ENCODE results near the gene RIN1. TPM values are rescaled to one million over a fixed set of nuclear protein-coding genes. Genes with fewer than 3 reads are reported as not detected.

Gene RIN1
- total RNA-seq, 3 donors from 2014 or later (not counting 1 experiment from before 2014, with no cell fraction given), result 1.3 to 7.9 (median 2.5) TPM

- H3K9me3 Mint-ChIP-seq, result no peaks in the 10 kb centered on the region
- H3K27ac Mint-ChIP-seq, result peak overlapping the region; percentile 74 to 89
- H3K4me1 ChIP-seq (ENCODE audit: control insufficient read depth, insufficient read depth, low read length), result peaks cover 43% of the 10 kb centered on the region
- H3K27me3 Mint-ChIP-seq (ENCODE audit: low read depth in 2 of 2), result peaks cover 7 to 14% of the 10 kb centered on the region in 2 donors
- ATAC-seq (no peak), DNase-seq (no peak)
- peaks cover 10 to 55% of the 10 kb centered on the region in 2 donors for H3K4me1 Mint-ChIP-seq
- no peak overlapping the region for H3K4me3 ChIP-seq (ENCODE audit: low read length)
- H3K9me3 ChIP-seq (ENCODE audit: control insufficient read depth, insufficient read depth, low read length), result no peaks in the 10 kb centered on the region
- no peaks in the 10 kb centered on the region for H3K36me3 Mint-ChIP-seq
- H3K4me3 Mint-ChIP-seq, result no peak overlapping the region
- intact Hi-C loops (cut with micrococcal nuclease), result no loop called here
- H3K36me3 ChIP-seq (ENCODE audit: control insufficient read depth, insufficient read depth, low read length), result peaks cover 3% of the 10 kb centered on the region
- TF ChIP-seq CTCF (IDR thresholded peaks at IDR 0.05), result no peak
- peaks cover 10% of the 10 kb centered on the region for H3K27me3 ChIP-seq (ENCODE audit: control insufficient read depth, insufficient read depth, low read length)
- WGBS (ENCODE audit: insufficient coverage), result 94% methylated on average over 13 of the region's 14 CpGs
- H3K27ac ChIP-seq (ENCODE audit: low read length), result no peak overlapping the region
Measured at GRCh38 chr11:66283461-66284105, 52.7 kb downstream of the RIN1 start.

- H3K4me1 Mint-ChIP-seq, result peaks cover 5 to 50% of the 10 kb centered on the region in 2 donors
Measured at GRCh38 chr11:66282468-66283455, 53.5 kb downstream of the RIN1 start.

More at GRCh38 chr11:66282468-66283455, 53.5 kb downstream of the RIN1 start:
- 15% methylated on average over 35 of the region's 35 CpGs for WGBS (ENCODE audit: insufficient coverage)
- peaks cover 38% of the 10 kb centered on the region for H3K4me1 ChIP-seq (ENCODE audit: control insufficient read depth, insufficient read depth, low read length)
- intact Hi-C loops (cut with micrococcal nuclease), result loop anchor here (1.0 kb wide), 2 partner anchors 14 to 60 kb away; partner anchors contain the start of gene RAB1B
- H3K27me3 Mint-ChIP-seq (ENCODE audit: low read depth in 2 of 2), result peaks cover 7 to 14% of the 10 kb centered on the region in 2 donors
- peak; percentile 99 to 100 for DNase-seq
- peak overlapping the region; percentile 50 for H3K4me3 Mint-ChIP-seq
- peaks cover 3% of the 10 kb centered on the region for H3K36me3 ChIP-seq (ENCODE audit: control insufficient read depth, insufficient read depth, low read length)
- no peaks in the 10 kb centered on the region for H3K9me3 Mint-ChIP-seq
- peak; percentile 92 for TF ChIP-seq CTCF (IDR thresholded peaks at IDR 0.05)
- H3K27ac Mint-ChIP-seq, result peak overlapping the region; percentile 74 to 89
- no peak overlapping the region for H3K4me3 ChIP-seq (ENCODE audit: low read length)
- H3K36me3 Mint-ChIP-seq, result no peaks in the 10 kb centered on the region
- no peaks in the 10 kb centered on the region for H3K9me3 ChIP-seq (ENCODE audit: control insufficient read depth, insufficient read depth, low read length)
- H3K27ac ChIP-seq (ENCODE audit: low read length), result peak overlapping the region; percentile 19
- peak; percentile 80 to 95 (median 86) for ATAC-seq
- peaks cover 10% of the 10 kb centered on the region for H3K27me3 ChIP-seq (ENCODE audit: control insufficient read depth, insufficient read depth, low read length)

Other genes starting within 250 kb of the RIN1 start
- gene KLC2, start 78.7 kb downstream of the RIN1 start, total RNA-seq, result 10 to 100 TPM; 22.9 to 32.0 (median 27.6) TPM
- 100 to 1,000 TPM; 116 to 144 (median 132) TPM for gene RAB1B, start 67.8 kb downstream of the RIN1 start, total RNA-seq
- 1 to 10 TPM; 6.3 to 8.8 (median 7.1) TPM for gene CNIH2, start 58.3 kb downstream of the RIN1 start, total RNA-seq
- 10 to 100 TPM; 21.9 to 28.5 (median 23.6) TPM for gene YIF1A, start 47.3 kb downstream of the RIN1 start, total RNA-seq
- gene TMEM151A, start 44.5 kb downstream of the RIN1 start, total RNA-seq, result not detected
- under 1 TPM; 0.23 to 0.40 (median 0.32) TPM for gene CD248, start 19.4 kb downstream of the RIN1 start, total RNA-seq
- gene BRMS1, start 8.7 kb upstream of the RIN1 start, total RNA-seq, result 10 to 100 TPM; 48.1 to 55.6 (median 48.2) TPM
- 1 to 10 TPM; 2.0 to 4.2 (median 2.5) TPM for gene B4GAT1, start 11.2 kb upstream of the RIN1 start, total RNA-seq
- gene SLC29A2, start 35.3 kb upstream of the RIN1 start, total RNA-seq, result 1 to 10 TPM; 1.5 to 1.8 (median 1.6) TPM
- gene NPAS4, start 84.6 kb upstream of the RIN1 start, total RNA-seq, result not detected
- gene MRPL11, start 102.4 kb upstream of the RIN1 start, total RNA-seq, result 10 to 100 TPM; 20.7 to 24.2 (median 23.9) TPM
- gene PELI3, start 130.5 kb upstream of the RIN1 start, total RNA-seq, result 1 to 10 TPM; 5.3 to 6.3 (median 5.6) TPM
- 10 to 100 TPM; 37.4 to 42.9 (median 38.6) TPM for gene DPP3, start 144.0 kb upstream of the RIN1 start, total RNA-seq
- gene BBS1, start 174.2 kb upstream of the RIN1 start, total RNA-seq, result 10 to 100 TPM; 12.5 to 22.5 (median 18.1) TPM
- 10 to 100 TPM; 18.5 to 34.9 (median 28.9) TPM for gene ZDHHC24, start 209.6 kb upstream of the RIN1 start, total RNA-seq
- gene ACTN3, start 210.5 kb upstream of the RIN1 start, total RNA-seq, result under 1 TPM; 0.33 to 1.00 (median 0.50) TPM
- gene CTSF, start 232.2 kb upstream of the RIN1 start, total RNA-seq, result 10 to 100 TPM; 17.1 to 27.0 (median 24.8) TPM